Gastrocnemius medialis (tissue), 4 donors: Measurements from ENCODE around the gene MDK.

ENCODE experiments used
- POLR2A ChIP-seq, 2 donors: fragments of 450-650 bp; IDR thresholded peaks; one replicate each; pipeline ENCODE4 v1.6.1; 2017; ENCODE audit warnings: antibody characterized with exemption in 2 of 2, mild to moderate bottlenecking in 2 of 2, moderate library complexity in 2 of 2
- TF ChIP-seq, protein P1 (sequence below), 5 experiments: fragments of 450-650 bp in 3 of 5; fragments of 200-600 bp in 2 of 5; sonication (generic) in 2 of 5; IDR thresholded peaks in 4 of 5; conservative IDR thresholded peaks in 1 of 5; 1 replicate in 4 of 5; 2 replicates in 1 of 5; pipeline ENCODE4 v1.5.1; 2016 to 2019; ENCODE audit warnings: antibody characterized with exemption in 5 of 5, mild to moderate bottlenecking in 3 of 5, moderate library complexity in 3 of 5

DNA sequence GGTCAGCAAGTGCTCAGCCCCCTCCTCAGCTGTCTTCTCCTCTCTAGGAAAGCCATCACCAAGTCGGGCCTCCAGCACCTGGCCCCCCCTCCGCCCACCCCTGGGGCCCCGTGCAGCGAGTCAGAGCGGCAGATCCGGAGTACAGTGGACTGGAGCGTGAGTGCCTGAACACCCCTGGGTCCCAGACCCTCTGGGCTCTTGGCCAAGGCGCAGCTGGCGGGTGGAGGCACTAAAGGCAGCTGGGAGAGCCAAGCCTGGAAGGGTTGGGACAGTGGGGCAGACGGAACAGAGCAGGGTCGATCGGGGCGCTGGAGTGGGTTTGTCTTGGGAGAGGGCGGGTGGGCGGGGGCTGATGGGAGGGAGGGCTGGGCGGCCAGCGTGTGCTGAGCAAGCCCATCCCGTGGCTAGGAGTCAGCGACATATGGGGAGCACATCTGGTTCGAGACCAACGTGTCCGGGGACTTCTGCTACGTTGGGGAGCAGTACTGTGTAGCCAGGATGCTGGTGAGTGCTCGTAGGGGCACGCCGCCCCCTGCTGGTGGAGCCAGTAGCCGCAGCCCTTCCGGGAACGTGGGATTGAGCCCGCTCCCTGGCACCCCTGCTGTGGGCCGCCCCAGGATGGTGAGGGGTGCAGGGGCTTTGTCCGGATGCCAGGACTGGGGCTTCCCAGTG is 14.1 kb upstream of the MDK start:
- TF ChIP-seq, protein P1, sequence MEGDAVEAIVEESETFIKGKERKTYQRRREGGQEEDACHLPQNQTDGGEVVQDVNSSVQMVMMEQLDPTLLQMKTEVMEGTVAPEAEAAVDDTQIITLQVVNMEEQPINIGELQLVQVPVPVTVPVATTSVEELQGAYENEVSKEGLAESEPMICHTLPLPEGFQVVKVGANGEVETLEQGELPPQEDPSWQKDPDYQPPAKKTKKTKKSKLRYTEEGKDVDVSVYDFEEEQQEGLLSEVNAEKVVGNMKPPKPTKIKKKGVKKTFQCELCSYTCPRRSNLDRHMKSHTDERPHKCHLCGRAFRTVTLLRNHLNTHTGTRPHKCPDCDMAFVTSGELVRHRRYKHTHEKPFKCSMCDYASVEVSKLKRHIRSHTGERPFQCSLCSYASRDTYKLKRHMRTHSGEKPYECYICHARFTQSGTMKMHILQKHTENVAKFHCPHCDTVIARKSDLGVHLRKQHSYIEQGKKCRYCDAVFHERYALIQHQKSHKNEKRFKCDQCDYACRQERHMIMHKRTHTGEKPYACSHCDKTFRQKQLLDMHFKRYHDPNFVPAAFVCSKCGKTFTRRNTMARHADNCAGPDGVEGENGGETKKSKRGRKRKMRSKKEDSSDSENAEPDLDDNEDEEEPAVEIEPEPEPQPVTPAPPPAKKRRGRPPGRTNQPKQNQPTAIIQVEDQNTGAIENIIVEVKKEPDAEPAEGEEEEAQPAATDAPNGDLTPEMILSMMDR (IDR thresholded peaks at IDR 0.05 in 4 of 5, conservative IDR thresholded peaks at IDR 0.05 in 1 of 5) = peak; percentile 92 to 98 (median 96)
- TF ChIP-seq POLR2A (IDR thresholded peaks at IDR 0.05) = no peak
